Central memory CD8-positive, alpha-beta T cell (primary cell): ENCODE results near the gene CDC34.
A peak's percentile ranks its signal among the peaks of the same experiment; 100 is the strongest.
"Not testable (repeated sequence)": the region's sequence is repeated elsewhere in the genome, so short reads cannot be mapped to it uniquely, and the experiment has no call there.

Source experiments
- ATAC-seq: fragments of 150-1000 bp; cut with Tn5 transposase; replicated peaks from 2 replicates; pipeline ENCODE4 v1.10.0; 2022; ENCODE audit warnings: mild to moderate bottlenecking, moderate FRiP score, moderate number of reproducible peaks; ENCODE audit not compliant: poor library complexity, severe bottlenecking; ENCODE audit errors: extremely low read depth
- DNase-seq, 2 donors: peaks; one replicate each; pipeline ENCODE4 v3.0.0; 2021; ENCODE audit warnings: low spot score in 2 of 2
- H3K27ac Mint-ChIP-seq: one replicate; pipeline ENCODE4 v1.8.0; 2022; ENCODE audit warnings: low read depth, mild to moderate bottlenecking, moderate library complexity, mixed read lengths
- H3K27me3 Mint-ChIP-seq: one replicate; pipeline ENCODE4 v1.8.0; 2022; ENCODE audit warnings: mixed read lengths
- H3K36me3 Mint-ChIP-seq: one replicate; pipeline ENCODE4 v1.8.0; 2022; ENCODE audit warnings: mild to moderate bottlenecking, moderate library complexity, mixed read lengths; ENCODE audit not compliant: insufficient read depth
- H3K4me1 Mint-ChIP-seq: one replicate; pipeline ENCODE4 v1.8.0; 2022; ENCODE audit warnings: mixed read lengths
- H3K4me3 Mint-ChIP-seq: one replicate; pipeline ENCODE4 v1.8.0; 2022; ENCODE audit warnings: mild to moderate bottlenecking, moderate library complexity, mixed read lengths
- H3K9me3 Mint-ChIP-seq: one replicate; pipeline ENCODE4 v1.8.0; 2022; ENCODE audit warnings: mixed read lengths

The CDC34 gene

GRCh38 chr19:577439-578392 is 46.2 kb downstream of the CDC34 start:
- no peak overlapping the region for H3K4me3 Mint-ChIP-seq
- H3K9me3 Mint-ChIP-seq = no peaks in the 10 kb centered on the region
- H3K4me1 Mint-ChIP-seq = peaks cover 26% of the 10 kb centered on the region
- H3K36me3 Mint-ChIP-seq = peaks cover 6% of the 10 kb centered on the region
- DNase-seq = no peak
- no peak overlapping the region for H3K27ac Mint-ChIP-seq
- ATAC-seq = no peak
- no peaks in the 10 kb centered on the region for H3K27me3 Mint-ChIP-seq

DNA sequence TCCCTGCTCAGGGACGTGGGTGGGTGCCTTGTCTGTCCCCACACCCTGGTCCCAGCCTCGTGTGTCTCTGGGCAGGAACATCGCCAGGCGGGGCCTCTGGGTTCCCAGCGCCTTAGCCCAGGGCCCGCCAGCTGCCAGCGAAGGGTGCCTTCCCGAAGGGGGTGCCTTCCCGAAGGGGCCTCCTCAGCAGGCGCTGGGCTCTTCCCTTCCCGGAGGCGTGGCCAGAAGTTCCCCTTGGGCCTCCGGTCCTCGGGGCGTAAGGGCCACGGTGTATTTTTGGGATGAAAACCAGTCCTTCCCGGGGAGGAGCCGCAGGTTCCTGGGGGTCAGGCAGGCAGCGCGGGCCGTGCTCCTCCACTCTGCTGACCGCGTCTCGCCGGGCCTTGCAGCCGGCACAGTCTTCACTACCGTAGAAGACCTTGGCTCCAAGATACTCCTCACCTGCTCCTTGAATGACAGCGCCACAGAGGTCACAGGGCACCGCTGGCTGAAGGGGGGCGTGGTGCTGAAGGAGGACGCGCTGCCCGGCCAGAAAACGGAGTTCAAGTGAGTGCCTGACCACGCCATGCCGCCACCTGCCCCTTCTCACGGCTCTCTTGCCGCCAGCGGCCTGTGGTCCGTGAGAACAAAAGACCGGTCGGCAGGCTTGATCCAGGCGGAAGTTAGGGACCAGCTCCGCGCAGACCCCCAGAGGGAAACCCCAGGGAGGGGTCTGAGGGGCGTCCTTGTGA is 47.7 kb downstream of the CDC34 start:
- peaks cover 12% of the 10 kb centered on the region for H3K36me3 Mint-ChIP-seq
- peaks cover 25% of the 10 kb centered on the region for H3K4me1 Mint-ChIP-seq
- H3K9me3 Mint-ChIP-seq = no peaks in the 10 kb centered on the region
- DNase-seq = no peak
- no peak for ATAC-seq
- no peaks in the 10 kb centered on the region for H3K27me3 Mint-ChIP-seq
- no peak overlapping the region for H3K27ac Mint-ChIP-seq
- no peak overlapping the region for H3K4me3 Mint-ChIP-seq

DNA sequence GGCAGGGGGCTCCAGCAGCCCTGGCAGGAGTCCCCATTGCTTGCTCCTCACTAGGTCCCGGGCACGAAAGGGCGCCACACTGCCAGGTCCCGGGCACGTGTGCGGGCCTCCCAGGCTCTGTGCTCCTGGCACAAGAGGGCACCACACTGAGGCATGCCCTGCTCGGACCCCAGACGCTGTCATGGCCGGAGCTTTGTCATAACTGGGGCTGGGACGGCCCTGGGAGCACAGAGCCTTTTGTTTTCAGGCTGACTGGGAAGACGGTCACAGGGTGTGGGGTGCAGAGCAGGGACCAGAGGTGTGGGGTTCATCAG is 48.2 kb downstream of the CDC34 start:
- Mint-ChIP-seq H3K9me3 (no peaks in the 10 kb centered on the region), H3K4me3 (no peak overlapping the region), H3K27me3 (no peaks in the 10 kb centered on the region), H3K36me3 (peaks cover 12% of the 10 kb centered on the region), H3K4me1 (peaks cover 19% of the 10 kb centered on the region), H3K27ac (no peak overlapping the region)
- ATAC-seq (no peak), DNase-seq (no peak)

DNA sequence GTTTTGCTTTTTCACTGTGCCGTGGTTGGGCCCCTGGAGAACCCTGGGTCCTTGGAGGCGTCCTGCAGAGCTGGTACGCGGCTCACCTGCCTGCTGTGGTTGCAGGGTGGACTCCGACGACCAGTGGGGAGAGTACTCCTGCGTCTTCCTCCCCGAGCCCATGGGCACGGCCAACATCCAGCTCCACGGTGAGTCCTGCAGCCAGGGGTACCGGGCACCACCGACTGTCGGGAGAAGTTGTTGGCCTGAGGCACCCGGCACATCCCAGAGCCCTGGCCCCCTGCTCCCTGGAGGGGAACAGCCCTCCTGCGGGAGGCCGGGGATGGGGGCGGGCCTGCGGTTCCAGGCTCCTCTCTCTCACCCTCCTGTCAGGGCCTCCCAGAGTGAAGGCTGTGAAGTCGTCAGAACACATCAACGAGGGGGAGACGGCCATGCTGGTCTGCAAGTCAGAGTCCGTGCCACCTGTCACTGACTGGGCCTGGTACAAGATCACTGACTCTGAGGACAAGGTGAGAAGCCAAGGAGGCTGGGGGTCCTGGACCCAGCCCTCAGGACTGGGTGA is 48.8 kb downstream of the CDC34 start:
- no peaks in the 10 kb centered on the region for H3K9me3 Mint-ChIP-seq
- ATAC-seq (no peak), DNase-seq (no peak)
- peaks cover 12% of the 10 kb centered on the region for H3K36me3 Mint-ChIP-seq
- no peaks in the 10 kb centered on the region for H3K27me3 Mint-ChIP-seq
- H3K4me3 Mint-ChIP-seq = no peak overlapping the region
- H3K4me1 Mint-ChIP-seq = peaks cover 15% of the 10 kb centered on the region
- no peak overlapping the region for H3K27ac Mint-ChIP-seq

- DNase-seq (no peak), ATAC-seq (no peak)
- Mint-ChIP-seq H3K4me1 (peaks cover 11% of the 10 kb centered on the region), H3K27me3 (peaks cover 9% of the 10 kb centered on the region), H3K9me3 (no peaks in the 10 kb centered on the region), H3K27ac (no peak overlapping the region), H3K36me3 (peaks cover 11% of the 10 kb centered on the region), H3K4me3 (no peak overlapping the region)
Observed at GRCh38 chr19:581399-582111, 50.0 kb downstream of the CDC34 start.

GRCh38 chr19:582497-583197 is 51.1 kb downstream of the CDC34 start:
- Mint-ChIP-seq H3K4me3 (no peak overlapping the region), H3K4me1 (peaks cover 6% of the 10 kb centered on the region), H3K27me3 (peaks cover 11% of the 10 kb centered on the region), H3K36me3 (peaks cover 13% of the 10 kb centered on the region), H3K9me3 (no peaks in the 10 kb centered on the region), H3K27ac (no peak overlapping the region)
- DNase-seq (no peak), ATAC-seq (no peak)

- Mint-ChIP-seq H3K27me3 (peaks cover 11% of the 10 kb centered on the region), H3K9me3 (no peaks in the 10 kb centered on the region), H3K27ac (no peak overlapping the region), H3K36me3 (peaks cover 12% of the 10 kb centered on the region), H3K4me1 (peaks cover 6% of the 10 kb centered on the region), H3K4me3 (no peak overlapping the region)
- ATAC-seq (no peak), DNase-seq (no peak)
Observed at GRCh38 chr19:583198-583967, 51.8 kb downstream of the CDC34 start.

DNA sequence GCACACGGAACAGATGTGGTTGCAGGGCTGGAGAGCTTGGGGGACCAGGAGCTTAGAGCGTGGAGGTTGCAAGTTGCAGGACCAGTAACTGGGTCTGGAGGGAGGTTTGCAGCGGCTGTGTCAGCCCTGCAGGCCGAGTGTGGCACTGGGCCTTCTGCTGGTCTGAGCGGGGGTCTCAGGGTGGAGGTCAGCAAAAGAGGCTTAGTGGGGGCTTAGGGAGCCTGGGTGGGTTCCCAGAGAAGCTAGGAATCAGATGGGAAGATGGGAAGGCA is 52.3 kb downstream of the CDC34 start:
- Mint-ChIP-seq H3K9me3 (no peaks in the 10 kb centered on the region), H3K27ac (no peak overlapping the region), H3K4me3 (no peak overlapping the region), H3K4me1 (peaks cover 6% of the 10 kb centered on the region), H3K27me3 (peaks cover 11% of the 10 kb centered on the region), H3K36me3 (peaks cover 13% of the 10 kb centered on the region)
- ATAC-seq = no peak
- no peak for DNase-seq

DNA sequence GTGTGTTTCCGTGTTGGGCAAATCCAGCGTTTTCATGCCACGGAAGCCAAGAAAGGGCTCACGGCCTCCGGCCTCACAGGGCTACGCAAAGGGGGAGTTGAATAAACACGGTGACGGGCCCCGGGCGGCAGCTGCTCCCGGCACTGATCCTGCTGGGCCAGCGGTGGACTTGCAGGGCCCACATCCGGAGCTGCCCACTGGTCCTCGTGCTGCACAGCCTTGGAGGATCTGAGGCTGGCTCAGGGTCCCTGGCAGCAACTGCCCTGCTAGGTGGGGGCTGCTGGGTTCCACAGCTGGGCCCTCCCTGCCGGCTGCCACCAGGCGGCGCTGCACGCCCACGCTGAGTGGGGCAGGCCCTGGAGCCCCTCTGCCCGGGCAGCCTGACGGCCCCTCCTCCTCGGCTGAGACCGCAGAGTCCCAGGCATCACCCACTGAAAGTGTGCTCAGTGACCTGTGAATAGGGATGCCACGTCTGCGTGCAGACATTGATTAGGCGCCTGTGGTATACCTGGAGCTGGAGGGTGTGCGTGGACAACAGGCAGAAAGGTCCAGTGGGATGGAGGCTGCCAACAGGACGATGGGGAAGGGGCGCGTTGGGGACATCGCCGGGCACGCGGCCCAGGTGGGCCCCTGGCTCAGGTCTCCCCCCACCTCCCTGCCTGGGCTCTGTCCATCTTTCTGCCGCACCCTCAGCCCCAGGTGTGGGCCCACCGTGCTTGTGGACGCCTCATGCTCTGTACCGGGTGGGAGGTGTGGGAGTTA is 52.9 kb downstream of the CDC34 start:
- Mint-ChIP-seq H3K9me3 (no peaks in the 10 kb centered on the region), H3K27me3 (peaks cover 11% of the 10 kb centered on the region), H3K36me3 (peaks cover 13% of the 10 kb centered on the region), H3K4me3 (no peak overlapping the region), H3K27ac (no peak overlapping the region), H3K4me1 (peaks cover 6% of the 10 kb centered on the region)
- peak; percentile 47 to 69 for DNase-seq
- peak; percentile 72 for ATAC-seq

DNA sequence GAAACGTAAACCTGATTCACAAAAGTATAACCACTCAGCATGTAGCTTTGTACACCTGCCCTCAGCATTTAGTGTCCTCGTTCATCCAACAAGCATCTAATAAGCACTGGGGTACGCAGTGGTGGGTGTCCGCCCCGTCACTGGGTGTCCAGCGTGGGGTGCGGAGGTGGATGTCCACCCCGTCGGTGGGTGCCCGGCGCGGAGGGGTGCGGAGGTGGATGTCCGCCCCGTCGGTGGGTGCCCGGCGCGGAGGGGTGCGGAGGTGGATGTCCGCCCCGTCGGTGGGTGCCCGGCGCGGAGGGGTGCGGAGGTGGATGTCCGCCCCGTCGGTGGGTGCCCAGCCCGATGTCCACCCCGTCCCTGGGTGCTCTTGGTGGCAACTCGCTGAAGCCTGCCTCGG is 53.6 kb downstream of the CDC34 start:
- not testable (repeated sequence) for H3K4me3 Mint-ChIP-seq, H3K27ac Mint-ChIP-seq, DNase-seq, ATAC-seq, H3K9me3 Mint-ChIP-seq, H3K4me1 Mint-ChIP-seq
- Mint-ChIP-seq H3K36me3 (peaks cover 13% of the 10 kb centered on the region), H3K27me3 (peaks cover 11% of the 10 kb centered on the region)

DNA sequence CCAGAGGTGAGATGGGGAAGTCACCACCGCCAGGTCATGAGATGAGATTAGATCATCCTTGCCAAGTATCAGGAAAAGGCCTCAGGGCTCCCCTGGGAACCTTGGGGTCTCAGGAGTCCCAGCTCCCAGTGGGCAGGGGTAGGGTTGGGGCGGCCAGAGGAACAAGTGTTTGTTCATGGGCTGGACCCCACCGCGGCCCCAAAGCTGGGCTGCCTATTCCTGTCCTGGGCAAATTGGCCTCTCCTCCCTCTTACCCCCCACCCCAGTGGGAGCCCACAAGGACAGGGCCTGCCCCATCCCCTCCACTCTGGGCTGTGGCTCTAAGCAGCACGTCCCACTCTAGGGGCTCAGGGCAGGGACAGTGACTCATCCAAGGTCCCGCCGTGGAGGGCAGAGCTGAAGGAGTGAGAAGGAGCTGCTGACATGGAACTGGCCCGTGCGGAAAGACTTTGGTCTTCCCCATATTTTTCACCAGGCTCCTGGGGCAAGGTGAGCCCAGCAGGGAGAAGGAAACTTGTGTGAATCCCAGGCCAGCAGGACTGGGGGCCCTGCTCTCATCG is 54.1 kb downstream of the CDC34 start:
- H3K27me3 Mint-ChIP-seq = peaks cover 11% of the 10 kb centered on the region
- H3K4me3 Mint-ChIP-seq = no peak overlapping the region
- ATAC-seq = no peak
- DNase-seq = no peak
- no peaks in the 10 kb centered on the region for H3K9me3 Mint-ChIP-seq
- peaks cover 15% of the 10 kb centered on the region for H3K36me3 Mint-ChIP-seq
- H3K27ac Mint-ChIP-seq = no peak overlapping the region
- peaks cover 6% of the 10 kb centered on the region for H3K4me1 Mint-ChIP-seq
